Stomach (tissue), 9 donors: ENCODE measurements around the gene SLC35G6. TPM values are rescaled to one million over a fixed set of nuclear protein-coding genes. Genes with fewer than 3 reads are reported as not detected.

Experiments
- DNase-seq, 2 donors: peaks; one replicate each; pipeline versions ENCODE4 v3.0.0 to v3.0.0-alpha.2; 2013 to 2019
- H3K27ac ChIP-seq, 5 donors: fragments of 200-600 bp in 4 of 5; sonication (generic) in 4 of 5; one replicate each; pipeline ENCODE4 v1.5.1; 2013 to 2019; ENCODE audit warnings: mild to moderate bottlenecking in 1 of 5, moderate library complexity in 1 of 5
- H3K27me3 ChIP-seq, 3 donors: fragments of 200-600 bp; sonication (generic); one replicate each; pipeline ENCODE4 v1.5.1; 2017 to 2019; ENCODE audit warnings: mixed run types in 1 of 3
- H3K36me3 ChIP-seq, 4 donors: fragments of 200-600 bp; sonication (generic); 1 replicate in 3 of 4; 2 replicates in 1 of 4; pipeline ENCODE4 v1.5.1; 2016 to 2019
- H3K4me1 ChIP-seq, 4 donors: fragments of 200-600 bp; sonication (generic); one replicate each; pipeline ENCODE4 v1.5.1; 2016 to 2019
- H3K4me3 ChIP-seq, 4 donors: fragments of 200-600 bp; sonication (generic) in 3 of 4; one replicate each; pipeline ENCODE4 v1.5.1; 2016 to 2019; ENCODE audit warnings: mild to moderate bottlenecking in 1 of 4
- H3K9me3 ChIP-seq, 4 donors: fragments of 200-600 bp; sonication (generic); one replicate each; pipeline ENCODE4 v1.5.1; 2016 to 2019
- CTCF ChIP-seq, 7 experiments: fragments of 450-650 bp in 4 of 7; fragments of 200-600 bp in 3 of 7; sonication (generic) in 3 of 7; IDR thresholded peaks; one replicate each; pipeline ENCODE4 v1.5.1; 2016 to 2019; ENCODE audit warnings: antibody characterized with exemption in 7 of 7, control low read depth in 2 of 7, mild to moderate bottlenecking in 1 of 7
- EP300 ChIP-seq: sonication (generic); formaldehyde crosslinking; IDR thresholded peaks from one replicate; pipeline ENCODE4 v1.6.1; 2017; ENCODE audit warnings: antibody characterized with exemption
- POLR2A ChIP-seq, 4 donors: fragments of 450-650 bp; IDR thresholded peaks; one replicate each; pipeline ENCODE4 v1.6.1; 2016; ENCODE audit warnings: antibody characterized with exemption in 4 of 4, control low read depth in 2 of 4, mild to moderate bottlenecking in 1 of 4, moderate library complexity in 1 of 4
- POLR2AphosphoS5 ChIP-seq, 3 donors: sonication (generic); formaldehyde crosslinking; IDR thresholded peaks; one replicate each; pipeline ENCODE4 v1.6.1; 2016; ENCODE audit warnings: antibody characterized with exemption in 3 of 3
- WGBS, 5 donors: extraction: QIAGEN DNeasy Blood & Tissue Kit in 3 of 5; methylation state at CpG; one replicate each; pipeline versions ENCODE4 v1.1.5 to v1.1.7; 2013 to 2018; 5-methylcytosine and 5-hydroxymethylcytosine counted together
- intact Hi-C: fragments of 100-400 bp; cut with DNase I; formaldehyde crosslinking; loops from one replicate; pipeline ENCODE4 v1.15.1; 2023; ENCODE audit warnings: low total_unique reads
- polyA plus RNA-seq, 3 donors: library from polyadenylated mRNA; stranded (reverse); fragments of 200-250 nt; gene quantifications; one replicate each; pipeline ENCODE4 v1.2.3, GENCODE V29; 2013
- total RNA-seq, 5 donors: library from RNA; depleted of rRNA; stranded (reverse); fragments of >200 nt; gene quantifications; one replicate each; pipeline versions ENCODE4 v1.1.0 to v1.2.3, GENCODE V29; 2014 to 2016
- donor health status: healthy with polysubstance abuse.
- donor health status: Bipolar disorder and iron deficiency.
- donor health status: healthy.

SLC35G6 gene
- total and polyA plus RNA-seq, 8 donors = not detected

GRCh38 chr17:7445619-7445968 is 35.7 kb upstream of the SLC35G6 start:
- Histone ChIP-seq H3K27ac (no peak overlapping the region), H3K27me3 (peaks cover 0 to 83% (median 37%) of the 10 kb centered on the region in 3 donors), H3K36me3 (no peaks in the 10 kb centered on the region), H3K4me1 (peaks cover 13 to 29% (median 24%) of the 10 kb centered on the region in 4 donors), H3K4me3 (peak overlapping the region; percentile 23 to 48 (median 34)), H3K9me3 (no peaks in the 10 kb centered on the region)
- intact Hi-C loops = no loop called here
- DNase-seq = peak; percentile 59 to 82
- 2 to 9% (median 6%) methylated on average over 16 of the region's 16 CpGs for WGBS, 5 donors
- TF ChIP-seq POLR2AphosphoS5 (IDR thresholded peaks at IDR 0.05) (no peak), EP300 (no peak), POLR2A (IDR thresholded peaks at IDR 0.05) (no peak), CTCF (IDR thresholded peaks at IDR 0.05) (no peak)

- TF ChIP-seq POLR2AphosphoS5 (IDR thresholded peaks at IDR 0.05) (no peak), CTCF (IDR thresholded peaks at IDR 0.05) (no peak), EP300 (no peak), POLR2A (IDR thresholded peaks at IDR 0.05) (no peak)
- peaks cover 12 to 21% (median 19%) of the 10 kb centered on the region in 4 donors for H3K4me1 ChIP-seq
- H3K36me3 ChIP-seq = no peaks in the 10 kb centered on the region
- intact Hi-C loops = no loop called here
- H3K27ac ChIP-seq = no peak overlapping the region
- H3K4me3 ChIP-seq = no peak overlapping the region
- WGBS, 5 donors = 84 to 94% (median 88%) methylated on average over 7 of the region's 7 CpGs
- no peaks in the 10 kb centered on the region for H3K9me3 ChIP-seq
- peaks cover 0 to 57% (median 28%) of the 10 kb centered on the region in 3 donors for H3K27me3 ChIP-seq
- DNase-seq = no peak
Observed at GRCh38 chr17:7448461-7448860, 32.8 kb upstream of the SLC35G6 start.

GRCh38 chr17:7459961-7460545 is 21.2 kb upstream of the SLC35G6 start:
- Histone ChIP-seq H3K4me3 (no peak overlapping the region), H3K36me3 (peaks cover 20 to 39% (median 33%) of the 10 kb centered on the region in 4 donors), H3K9me3 (no peaks in the 10 kb centered on the region), H3K4me1 (peaks cover 0 to 18% (median 8%) of the 10 kb centered on the region in 4 donors), H3K27me3 (no peaks in the 10 kb centered on the region), H3K27ac (no peak overlapping the region)
- intact Hi-C loops = no loop called here
- no peak for DNase-seq
- TF ChIP-seq CTCF (IDR thresholded peaks at IDR 0.05) (no peak), POLR2A (IDR thresholded peaks at IDR 0.05) (no peak), EP300 (no peak), POLR2AphosphoS5 (IDR thresholded peaks at IDR 0.05) (no peak)
- WGBS, 5 donors = 70 to 79% (median 74%) methylated on average over 3 of the region's 3 CpGs

GRCh38 chr17:7460850-7461660 is 20.2 kb upstream of the SLC35G6 start:
- Histone ChIP-seq H3K4me3 (no peak overlapping the region), H3K9me3 (no peaks in the 10 kb centered on the region), H3K27me3 (no peaks in the 10 kb centered on the region), H3K27ac (no peak overlapping the region), H3K36me3 (peaks cover 20 to 49% (median 43%) of the 10 kb centered on the region in 4 donors), H3K4me1 (peaks cover 0 to 21% (median 12%) of the 10 kb centered on the region in 4 donors)
- intact Hi-C loops = no loop called here
- WGBS, 5 donors = 91 to 96% (median 94%) methylated on average over 7 of the region's 7 CpGs
- TF ChIP-seq EP300 = no peak
- TF ChIP-seq CTCF (IDR thresholded peaks at IDR 0.05) = no peak
- no peak for TF ChIP-seq POLR2A (IDR thresholded peaks at IDR 0.05)
- no peak for TF ChIP-seq POLR2AphosphoS5 (IDR thresholded peaks at IDR 0.05)
- no peak for DNase-seq
